IPS-NIHi7 (cell line): ENCODE data around the gene FBLN2.
"Not testable (repeated sequence)": the region's sequence is repeated elsewhere in the genome, so short reads cannot be mapped to it uniquely, and the experiment has no call there.

Experiments
- DNase-seq: peaks from one replicate; pipeline ENCODE4 v3.0.0; 2012; ENCODE audit warnings: mixed read lengths; ENCODE audit errors: extremely low spot score

Gene FBLN2

GRCh38 chr3:13513913-13514517 lies 34.9 kb upstream of the FBLN2 start:
- DNase-seq, result no peak

GRCh38 chr3:13514639-13515435 lies 34.1 kb upstream of the FBLN2 start:
- no peak for DNase-seq

GRCh38 chr3:13515786-13516759 lies 32.9 kb upstream of the FBLN2 start:
- no peak for DNase-seq

- DNase-seq, result no peak
Measured at GRCh38 chr3:13516760-13517135, 32.2 kb upstream of the FBLN2 start.

- DNase-seq, result no peak
Measured at GRCh38 chr3:13517253-13517977, 31.5 kb upstream of the FBLN2 start.

GRCh38 chr3:13518516-13518953 lies 30.4 kb upstream of the FBLN2 start:
- DNase-seq, result no peak

- DNase-seq, result peak; percentile 62
Measured at GRCh38 chr3:13519006-13519791, 29.7 kb upstream of the FBLN2 start.

- no peak for DNase-seq
Measured at GRCh38 chr3:13520326-13520880, 28.5 kb upstream of the FBLN2 start.

GRCh38 chr3:13521309-13521708 lies 27.6 kb upstream of the FBLN2 start:
- DNase-seq, result no peak

- DNase-seq, result not testable (repeated sequence)
Measured at GRCh38 chr3:13521749-13522148, 27.2 kb upstream of the FBLN2 start.

- no peak for DNase-seq
Measured at GRCh38 chr3:13522236-13522635, 26.7 kb upstream of the FBLN2 start.

- no peak for DNase-seq
Measured at GRCh38 chr3:13524979-13525669, 23.8 kb upstream of the FBLN2 start.

GRCh38 chr3:13525827-13526625 lies 22.9 kb upstream of the FBLN2 start:
- DNase-seq, result no peak

- no peak for DNase-seq
Measured at GRCh38 chr3:13526626-13526949, 22.3 kb upstream of the FBLN2 start.

- peak; percentile 91 for DNase-seq
Measured at GRCh38 chr3:13528217-13528867, 20.6 kb upstream of the FBLN2 start.

- DNase-seq, result no peak
Measured at GRCh38 chr3:13529196-13530112, 19.5 kb upstream of the FBLN2 start.

- DNase-seq, result no peak
Measured at GRCh38 chr3:13530241-13531009, 18.5 kb upstream of the FBLN2 start.
